Measurements from ENCODE around the gene PRDM16. TPM values are rescaled to one million over a fixed set of nuclear protein-coding genes. Genes with fewer than 3 reads are reported as not detected.

The PRDM16 gene
- total RNA-seq, 1 experiment from 2014 or later: 6.1 TPM

DNA sequence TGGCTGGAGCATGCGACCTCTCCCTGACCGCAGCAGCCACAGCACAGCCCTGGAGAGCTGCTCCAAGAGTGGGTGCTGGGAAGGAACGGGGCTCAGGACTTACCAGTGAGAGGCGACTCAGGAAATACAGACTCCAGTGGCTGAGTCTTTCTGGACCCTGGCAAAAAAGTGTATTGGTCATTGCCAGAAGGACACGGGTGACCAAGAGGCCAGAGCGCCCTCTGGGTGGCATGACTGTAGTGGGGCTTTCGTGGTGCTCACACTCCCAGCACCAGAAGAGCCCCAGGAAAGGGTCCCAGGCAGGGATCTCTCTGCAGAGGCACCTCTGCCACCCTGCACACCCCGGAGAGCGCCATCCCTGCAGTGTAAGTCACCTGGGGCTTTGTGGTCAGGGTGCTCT lies 8.9 kb upstream of the PRDM16 start:
- ChIA-PET RAD21 (ENCODE audit: low non-redundant PET in 1 of 2, low total read pairs in 2 of 2, uncharacterized antibody in 2 of 2, unreplicated experiment in 2 of 2) (no interaction called here), CTCF (no interaction called here), POLR2A (no interaction called here)
- Histone ChIP-seq H3K9me3 (ENCODE audit: control insufficient read depth in 1 of 2, insufficient read depth in 1 of 2, low read depth in 1 of 2, low read length in 2 of 2) (no peaks in the 10 kb centered on the region), H3K4me1 (ENCODE audit: control insufficient read depth in 1 of 2, insufficient read depth in 2 of 2, low read length in 2 of 2) (no peaks in the 10 kb centered on the region), H3K79me2 (ENCODE audit: insufficient read depth, low read length) (no peaks in the 10 kb centered on the region), H2AFZ (ENCODE audit: low read depth, low read length, poor library complexity, severe bottlenecking) (no peak overlapping the region), H3K4me3 (replicated peaks in 1 of 2; ENCODE audit: low read depth in 1 of 2, low read length in 2 of 2) (no peak overlapping the region), H3K9ac (ENCODE audit: low read length) (no peak overlapping the region), H3K36me3 (ENCODE audit: control insufficient read depth in 1 of 2, insufficient read depth in 2 of 2, low read length in 2 of 2) (no peaks in the 10 kb centered on the region), H3K27ac (ENCODE audit: low read depth, low read length) (no peak overlapping the region), H3K9me2 (ENCODE audit: insufficient read depth) (no peaks in the 10 kb centered on the region), H3K4me2 (ENCODE audit: low read length) (no peak overlapping the region), H3K27me3 (ENCODE audit: insufficient read depth, low read length) (peaks cover 6% of the 10 kb centered on the region; the same call in 1 of the 2 replicates), H4K20me1 (ENCODE audit: insufficient read depth) (no peaks in the 10 kb centered on the region)
- no TSS peak for BruUV-seq (replicated peaks)
- intact Hi-C loops (cut with micrococcal nuclease): no loop called here
- DNase-seq (ENCODE audit: low read depth, low spot score) (no peak), ATAC-seq (no peak)
- TF ChIP-seq SP1 (IDR thresholded peaks at IDR 0.05; ENCODE audit: low read depth): no peak
- TF ChIP-seq EZH2 (IDR thresholded peaks at IDR 0.05): no peak
- TF ChIP-seq SIN3A (IDR thresholded peaks at IDR 0.05; ENCODE audit: low read depth): no peak
- TF ChIP-seq ZFX (IDR thresholded peaks at IDR 0.05): no peak
- TF ChIP-seq POLR2A (IDR thresholded peaks at IDR 0.05; ENCODE audit: borderline replicate concordance, extremely low read depth, insufficient read depth, insufficient read length): no peak

- H3K9me2 ChIP-seq (ENCODE audit: insufficient read depth): no peaks in the 10 kb centered on the region
- no TSS peak for BruUV-seq (replicated peaks)
- H3K4me3 ChIP-seq (replicated peaks in 1 of 2; ENCODE audit: low read depth in 1 of 2, low read length in 2 of 2): no peak overlapping the region
- H3K9ac ChIP-seq (ENCODE audit: low read length): no peak overlapping the region
- no peaks in the 10 kb centered on the region for H3K79me2 ChIP-seq (ENCODE audit: insufficient read depth, low read length)
- peaks cover 6% of the 10 kb centered on the region; the same call in 1 of the 2 replicates for H3K27me3 ChIP-seq (ENCODE audit: insufficient read depth, low read length)
- POLR2A ChIA-PET: no interaction called here
- ATAC-seq (peak; percentile 57), DNase-seq (ENCODE audit: low read depth, low spot score) (no peak)
- intact Hi-C loops (cut with micrococcal nuclease): no loop called here
- RAD21 ChIA-PET (ENCODE audit: low non-redundant PET in 1 of 2, low total read pairs in 2 of 2, uncharacterized antibody in 2 of 2, unreplicated experiment in 2 of 2): interaction anchor here in 1 of 2 experiments (0.6 kb wide), 1 partner anchor 241 kb away, joined by 3 read pairs; no protein-coding TSS in a partner anchor
- no peak overlapping the region for H3K27ac ChIP-seq (ENCODE audit: low read depth, low read length)
- no peaks in the 10 kb centered on the region for H3K9me3 ChIP-seq (ENCODE audit: control insufficient read depth in 1 of 2, insufficient read depth in 1 of 2, low read depth in 1 of 2, low read length in 2 of 2)
- H3K4me1 ChIP-seq (ENCODE audit: control insufficient read depth in 1 of 2, insufficient read depth in 2 of 2, low read length in 2 of 2): no peaks in the 10 kb centered on the region
- TF ChIP-seq SP1 (IDR thresholded peaks at IDR 0.05; ENCODE audit: low read depth) (no peak), FOSL1 (IDR thresholded peaks at IDR 0.05; ENCODE audit: low read depth) (no peak)
- no peak overlapping the region for H2AFZ ChIP-seq (ENCODE audit: low read depth, low read length, poor library complexity, severe bottlenecking)
- H4K20me1 ChIP-seq (ENCODE audit: insufficient read depth): no peaks in the 10 kb centered on the region
- CTCF ChIA-PET: no interaction called here
- no peaks in the 10 kb centered on the region for H3K36me3 ChIP-seq (ENCODE audit: control insufficient read depth in 1 of 2, insufficient read depth in 2 of 2, low read length in 2 of 2)
- no peak overlapping the region for H3K4me2 ChIP-seq (ENCODE audit: low read length)
These were observed 8.1 kb upstream of the PRDM16 start for GRCh38 chr1:3060601-3061551.
